ENCODE measurements around the gene CAMK1D. TPM values are rescaled to one million over a fixed set of nuclear protein-coding genes. Genes with fewer than 3 reads are reported as not detected.
A peak's percentile ranks its signal among the peaks of the same experiment; 100 is the strongest.
"Not testable (repeated sequence)": the region's sequence is repeated elsewhere in the genome, so short reads cannot be mapped to it uniquely, and the experiment has no call there.

The CAMK1D gene
- total RNA-seq, 1 donor from 2014 or later = 1.8 TPM

- H3K4me3 ChIP-seq (ENCODE audit: low read depth, low read length) = no peak overlapping the region
- no peak for FAIRE-seq
- no peaks in the 10 kb centered on the region for H3K36me3 ChIP-seq (ENCODE audit: control insufficient read depth, insufficient read depth, low read length)
- no peak for DNase-seq (ENCODE audit: low read depth)
- TF ChIP-seq, protein P1, sequence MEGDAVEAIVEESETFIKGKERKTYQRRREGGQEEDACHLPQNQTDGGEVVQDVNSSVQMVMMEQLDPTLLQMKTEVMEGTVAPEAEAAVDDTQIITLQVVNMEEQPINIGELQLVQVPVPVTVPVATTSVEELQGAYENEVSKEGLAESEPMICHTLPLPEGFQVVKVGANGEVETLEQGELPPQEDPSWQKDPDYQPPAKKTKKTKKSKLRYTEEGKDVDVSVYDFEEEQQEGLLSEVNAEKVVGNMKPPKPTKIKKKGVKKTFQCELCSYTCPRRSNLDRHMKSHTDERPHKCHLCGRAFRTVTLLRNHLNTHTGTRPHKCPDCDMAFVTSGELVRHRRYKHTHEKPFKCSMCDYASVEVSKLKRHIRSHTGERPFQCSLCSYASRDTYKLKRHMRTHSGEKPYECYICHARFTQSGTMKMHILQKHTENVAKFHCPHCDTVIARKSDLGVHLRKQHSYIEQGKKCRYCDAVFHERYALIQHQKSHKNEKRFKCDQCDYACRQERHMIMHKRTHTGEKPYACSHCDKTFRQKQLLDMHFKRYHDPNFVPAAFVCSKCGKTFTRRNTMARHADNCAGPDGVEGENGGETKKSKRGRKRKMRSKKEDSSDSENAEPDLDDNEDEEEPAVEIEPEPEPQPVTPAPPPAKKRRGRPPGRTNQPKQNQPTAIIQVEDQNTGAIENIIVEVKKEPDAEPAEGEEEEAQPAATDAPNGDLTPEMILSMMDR (IDR thresholded peaks at IDR 0.05; ENCODE audit: insufficient read depth, low read length, severe bottlenecking) = no peak
- no peaks in the 10 kb centered on the region for H3K27me3 ChIP-seq (ENCODE audit: control insufficient read depth, insufficient read depth, low read length)
Observed at GRCh38 chr10:12735843-12736462, 386.6 kb downstream of the CAMK1D start.

- Histone ChIP-seq H3K36me3 (ENCODE audit: control insufficient read depth, insufficient read depth, low read length) (no peaks in the 10 kb centered on the region), H3K4me3 (ENCODE audit: low read depth, low read length) (no peak overlapping the region), H3K27me3 (ENCODE audit: control insufficient read depth, insufficient read depth, low read length) (no peaks in the 10 kb centered on the region)
- FAIRE-seq = no peak
- TF ChIP-seq, protein P1 (IDR thresholded peaks at IDR 0.05; ENCODE audit: insufficient read depth, low read length, severe bottlenecking) = no peak
- no peak for DNase-seq (ENCODE audit: low read depth)
Observed at GRCh38 chr10:12740813-12741212, 391.5 kb downstream of the CAMK1D start.

DNA sequence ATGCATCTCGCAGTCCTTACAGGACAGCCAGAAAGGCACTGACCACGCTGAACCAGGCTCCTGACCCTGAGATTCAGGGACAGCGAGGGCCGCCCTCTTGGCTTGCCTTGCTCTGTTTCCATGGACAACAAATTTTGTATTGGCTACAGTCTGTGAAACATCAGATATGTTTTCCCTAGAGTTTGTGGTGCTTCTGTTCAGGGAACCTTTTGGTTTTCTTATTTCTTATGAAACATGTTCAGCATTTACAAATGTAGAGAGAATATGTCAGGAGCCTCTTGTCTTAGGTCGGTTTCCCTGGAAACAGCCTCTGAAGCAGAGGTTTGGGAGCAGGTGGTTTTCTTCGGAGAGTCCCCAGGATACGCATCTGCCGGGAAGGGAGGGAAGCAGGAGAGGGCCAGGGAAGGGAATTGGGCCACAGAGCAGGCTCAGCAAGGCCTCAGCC is 392.0 kb downstream of the CAMK1D start:
- DNase-seq (ENCODE audit: low read depth) (no peak), FAIRE-seq (no peak)
- Histone ChIP-seq H3K27me3 (ENCODE audit: control insufficient read depth, insufficient read depth, low read length) (no peaks in the 10 kb centered on the region), H3K4me3 (ENCODE audit: low read depth, low read length) (no peak overlapping the region), H3K36me3 (ENCODE audit: control insufficient read depth, insufficient read depth, low read length) (no peaks in the 10 kb centered on the region)
- TF ChIP-seq, protein P1 (IDR thresholded peaks at IDR 0.05; ENCODE audit: insufficient read depth, low read length, severe bottlenecking) = no peak

GRCh38 chr10:12742771-12743170 is 393.4 kb downstream of the CAMK1D start:
- TF ChIP-seq, protein P1 (IDR thresholded peaks at IDR 0.05; ENCODE audit: insufficient read depth, low read length, severe bottlenecking) = no peak
- FAIRE-seq = peak; percentile 7
- H3K27me3 ChIP-seq (ENCODE audit: control insufficient read depth, insufficient read depth, low read length) = no peaks in the 10 kb centered on the region
- no peaks in the 10 kb centered on the region for H3K36me3 ChIP-seq (ENCODE audit: control insufficient read depth, insufficient read depth, low read length)
- DNase-seq (ENCODE audit: low read depth) = no peak
- H3K4me3 ChIP-seq (ENCODE audit: low read depth, low read length) = no peak overlapping the region

- H3K36me3 ChIP-seq (ENCODE audit: control insufficient read depth, insufficient read depth, low read length); FAIRE-seq; DNase-seq (ENCODE audit: low read depth); H3K4me3 ChIP-seq (ENCODE audit: low read depth, low read length); H3K27me3 ChIP-seq (ENCODE audit: control insufficient read depth, insufficient read depth, low read length): not testable (repeated sequence)
Observed at GRCh38 chr10:12743466-12743865, 394.1 kb downstream of the CAMK1D start.

DNA sequence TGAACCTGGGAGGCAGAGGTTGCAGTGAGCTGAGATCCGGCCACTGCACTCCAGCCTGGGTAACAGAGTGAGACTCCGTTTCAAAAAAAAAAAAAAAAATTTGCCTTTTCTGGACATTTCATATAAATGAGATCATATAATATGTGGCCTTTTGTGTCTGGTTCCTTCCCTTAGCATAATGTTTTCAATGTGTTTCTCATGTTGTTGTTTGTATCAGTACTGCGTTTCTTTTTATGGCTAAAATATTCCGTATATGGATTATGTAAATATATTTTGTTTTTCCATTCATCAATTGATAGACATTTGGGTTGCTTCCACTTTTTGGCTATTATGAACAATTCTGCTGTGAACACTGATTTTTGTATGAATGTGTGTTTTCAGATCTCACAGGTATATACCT is 394.6 kb downstream of the CAMK1D start:
- TF ChIP-seq, protein P1 (IDR thresholded peaks at IDR 0.05; ENCODE audit: insufficient read depth, low read length, severe bottlenecking) = no peak
- FAIRE-seq = no peak

More for the DNA sequence above, 394.6 kb downstream of the CAMK1D start:
- Histone ChIP-seq H3K36me3 (ENCODE audit: control insufficient read depth, insufficient read depth, low read length) (no peaks in the 10 kb centered on the region), H3K4me3 (ENCODE audit: low read depth, low read length) (no peak overlapping the region), H3K27me3 (ENCODE audit: control insufficient read depth, insufficient read depth, low read length) (no peaks in the 10 kb centered on the region)
- no peak for DNase-seq (ENCODE audit: low read depth)

Measured in bronchial epithelial cell (primary cell).